AG10803 (cell line): ENCODE data around the gene RIMBP2.

Experiments used
- DNase-seq: peaks from one replicate; pipeline ENCODE4 v3.0.0; 2010; ENCODE audit warnings: low read depth
- H3K4me3 ChIP-seq: 2 replicates; pipeline ENCODE4 v1.5.1; 2011; ENCODE audit warnings: mild to moderate bottlenecking, low read length, control low read depth
- TF ChIP-seq, protein P1 (sequence below): conservative IDR thresholded peaks from 2 replicates; pipeline ENCODE4 v1.5.1; 2011; ENCODE audit warnings: mild to moderate bottlenecking, low read length, control low read depth, inconsistent platforms

The RIMBP2 gene

GRCh38 chr12:130596241-130596640 is 119.9 kb downstream of the RIMBP2 start:
- H3K4me3 ChIP-seq = no peak overlapping the region
- TF ChIP-seq, protein P1, sequence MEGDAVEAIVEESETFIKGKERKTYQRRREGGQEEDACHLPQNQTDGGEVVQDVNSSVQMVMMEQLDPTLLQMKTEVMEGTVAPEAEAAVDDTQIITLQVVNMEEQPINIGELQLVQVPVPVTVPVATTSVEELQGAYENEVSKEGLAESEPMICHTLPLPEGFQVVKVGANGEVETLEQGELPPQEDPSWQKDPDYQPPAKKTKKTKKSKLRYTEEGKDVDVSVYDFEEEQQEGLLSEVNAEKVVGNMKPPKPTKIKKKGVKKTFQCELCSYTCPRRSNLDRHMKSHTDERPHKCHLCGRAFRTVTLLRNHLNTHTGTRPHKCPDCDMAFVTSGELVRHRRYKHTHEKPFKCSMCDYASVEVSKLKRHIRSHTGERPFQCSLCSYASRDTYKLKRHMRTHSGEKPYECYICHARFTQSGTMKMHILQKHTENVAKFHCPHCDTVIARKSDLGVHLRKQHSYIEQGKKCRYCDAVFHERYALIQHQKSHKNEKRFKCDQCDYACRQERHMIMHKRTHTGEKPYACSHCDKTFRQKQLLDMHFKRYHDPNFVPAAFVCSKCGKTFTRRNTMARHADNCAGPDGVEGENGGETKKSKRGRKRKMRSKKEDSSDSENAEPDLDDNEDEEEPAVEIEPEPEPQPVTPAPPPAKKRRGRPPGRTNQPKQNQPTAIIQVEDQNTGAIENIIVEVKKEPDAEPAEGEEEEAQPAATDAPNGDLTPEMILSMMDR = no peak
- DNase-seq = no peak

DNA sequence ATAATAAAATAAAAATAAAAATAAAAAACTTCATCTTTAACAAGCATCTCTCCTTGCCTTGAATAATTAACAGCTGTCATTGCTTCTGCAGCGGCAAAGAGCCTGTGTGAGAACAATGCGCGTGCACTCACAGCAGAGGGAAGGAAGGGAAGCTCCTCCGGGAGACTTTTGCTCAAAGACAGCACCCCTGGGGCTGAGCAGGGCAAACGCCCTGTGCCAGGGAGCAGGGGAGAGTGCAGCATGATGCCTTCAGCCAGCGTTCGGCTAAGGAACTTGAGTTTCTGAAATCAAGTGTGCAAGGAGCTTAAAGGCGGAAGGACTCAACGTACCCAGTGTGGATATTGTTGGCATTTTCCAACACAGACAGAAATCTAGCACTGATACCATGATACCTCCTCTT is 120.5 kb downstream of the RIMBP2 start:
- TF ChIP-seq, protein P1 = no peak

GRCh38 chr12:130593056-130593455 is 123.0 kb downstream of the RIMBP2 start:
- TF ChIP-seq, protein P1 = no peak
- no peak for DNase-seq
- H3K4me3 ChIP-seq = no peak overlapping the region

More for the DNA sequence above, 120.5 kb downstream of the RIMBP2 start:
- no peak for DNase-seq
- H3K4me3 ChIP-seq = no peak overlapping the region

GRCh38 chr12:130592641-130593040 is 123.5 kb downstream of the RIMBP2 start:
- TF ChIP-seq, protein P1 = no peak
- DNase-seq = no peak
- H3K4me3 ChIP-seq = no peak overlapping the region

- DNase-seq = no peak
- TF ChIP-seq, protein P1 = no peak
- no peak overlapping the region for H3K4me3 ChIP-seq
Observed at GRCh38 chr12:130591736-130592135, 124.4 kb downstream of the RIMBP2 start.

- TF ChIP-seq, protein P1 = no peak
- DNase-seq = no peak
- no peak overlapping the region for H3K4me3 ChIP-seq
Observed at GRCh38 chr12:130590685-130591084, 125.4 kb downstream of the RIMBP2 start.

DNA sequence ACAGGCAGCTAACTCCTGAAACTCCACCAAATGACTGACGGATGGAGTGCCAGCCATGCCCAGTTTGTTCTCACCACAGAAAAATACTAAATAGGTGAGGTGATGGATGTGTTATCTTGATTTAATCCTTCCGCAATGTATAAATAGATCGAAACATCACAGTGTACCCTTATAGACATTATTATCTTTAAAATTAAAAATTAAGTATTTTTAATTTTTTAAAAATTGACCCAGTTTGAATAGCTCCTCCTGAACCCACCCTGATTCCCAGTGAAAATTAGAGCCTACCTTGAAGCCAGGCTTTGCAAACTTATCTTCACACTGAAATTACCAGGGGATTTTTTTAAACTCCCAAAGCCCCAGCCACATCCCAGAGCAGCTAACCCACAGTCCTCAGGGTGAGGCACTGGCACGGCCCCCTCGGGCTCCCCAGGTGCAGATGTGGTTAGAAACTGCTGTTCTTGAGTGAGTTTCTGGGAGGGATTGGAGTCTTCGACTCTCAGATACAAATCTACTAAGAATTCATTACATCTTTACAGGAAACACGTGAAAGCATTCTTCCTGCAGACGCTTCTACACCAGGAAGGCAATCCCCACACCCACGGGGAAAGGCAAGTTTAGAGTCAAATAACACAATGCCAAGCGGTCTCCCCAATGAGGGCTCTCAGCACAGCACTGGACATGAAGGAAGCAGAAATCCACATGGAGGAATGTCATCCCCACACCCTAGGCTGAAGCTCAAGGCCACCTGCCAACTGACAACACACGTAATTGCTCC is 126.4 kb downstream of the RIMBP2 start:
- TF ChIP-seq, protein P1 = no peak
- DNase-seq = no peak
- no peak overlapping the region for H3K4me3 ChIP-seq
